Panc1 (cell line): Measurements from ENCODE around the gene TIMELESS. TPM values are rescaled to one million over a fixed set of nuclear protein-coding genes. Genes with fewer than 3 reads are reported as not detected.

ENCODE experiments used
- ATAC-seq: fragments of 200-7000 bp; cut with Tn5 transposase; 2 replicates; pipeline ENCODE4 v1.9.1; 2020; ENCODE audit warnings: mild to moderate bottlenecking, moderate library complexity
- BruUV-seq: library from RNA; stranded (reverse); fragments of 400-500 nt; replicated peaks from 2 replicates; lab custom pipeline; 2021; lab: Mats Ljungman, UMichigan
- CTCF ChIA-PET: fragments of 300-600 bp; sonication (Branson Sonifier 250); formaldehyde crosslinking; loops from one replicate; lab custom pipeline; 2022; ENCODE audit warnings: antibody characterized with exemption; lab: Charles Lee
- POLR2A ChIA-PET: fragments of 300-600 bp; sonication (Branson Sonifier 250); formaldehyde crosslinking; loops from one replicate; lab custom pipeline; 2022; ENCODE audit warnings: antibody characterized with exemption; lab: Charles Lee
- DNase-seq: peaks from one replicate; pipeline ENCODE4 v3.0.0-alpha.2; 2010; ENCODE audit warnings: low read depth, low spot score
- H3K27ac ChIP-seq: 2 replicates; pipeline ENCODE4 v1.5.1; 2011; ENCODE audit warnings: mild to moderate bottlenecking, low read length, inconsistent platforms
- H3K27me3 ChIP-seq: fragments of 200-500 bp; sonication (Bioruptor generic); 2 replicates; pipeline ENCODE4 v1.6.0; 2014; ENCODE audit warnings: low read length, inconsistent platforms; ENCODE audit not compliant: control insufficient read depth, insufficient read depth
- H3K36me3 ChIP-seq: fragments of 200-500 bp; sonication (Bioruptor generic); 2 replicates; pipeline ENCODE4 v1.5.1; 2014; ENCODE audit warnings: inconsistent platforms, mild to moderate bottlenecking, low read length, moderate library complexity; ENCODE audit not compliant: control insufficient read depth, insufficient read depth
- H3K4me1 ChIP-seq: 2 replicates; pipeline ENCODE4 v1.5.1; 2011; ENCODE audit warnings: inconsistent platforms, mild to moderate bottlenecking, low read length, moderate library complexity; ENCODE audit not compliant: control insufficient read depth, insufficient read depth
- H3K4me3 ChIP-seq, 2 experiments: 2 replicates each; pipeline ENCODE4 v1.5.1; 2011 to 2012; ENCODE audit warnings: low read depth in 2 of 2, low read length in 2 of 2, mild to moderate bottlenecking in 2 of 2, inconsistent platforms in 1 of 2, moderate library complexity in 1 of 2
- H3K9me3 ChIP-seq: fragments of 200-500 bp; sonication (Bioruptor generic); 2 replicates; pipeline ENCODE4 v1.5.1; 2014; ENCODE audit warnings: low read depth, mild to moderate bottlenecking, inconsistent platforms, low read length, moderate library complexity; ENCODE audit not compliant: control insufficient read depth, insufficient read depth
- POLR2AphosphoS5 ChIP-seq: IDR thresholded peaks from 2 replicates; pipeline ENCODE4 v1.6.1; 2012; ENCODE audit warnings: mild to moderate bottlenecking, low read depth, low read length, moderate library complexity
- SIN3A ChIP-seq: IDR thresholded peaks from 2 replicates; pipeline ENCODE4 v1.6.1; 2012; ENCODE audit warnings: low read depth, mild to moderate bottlenecking, low read length, moderate library complexity, borderline replicate concordance; ENCODE audit not compliant: insufficient read depth
- TCF7L2 ChIP-seq: IDR thresholded peaks from 2 replicates; pipeline ENCODE4 v1.6.1; 2011; ENCODE audit warnings: mild to moderate bottlenecking, low read depth, low read length, inconsistent platforms
- in situ Hi-C: cut with HindIII; loops from 2 replicates; pipeline ENCODE4 v1.10.0; 2016; ENCODE audit warnings: low sequenced_read_pairs, low pct_unique_long_range_greater_than_20kb
- intact Hi-C: fragments of 100-400 bp; cut with micrococcal nuclease; formaldehyde crosslinking; loops from one replicate; pipeline ENCODE4 v1.10.0; 2022; ENCODE audit not compliant: unreplicated experiment
- total RNA-seq: library from RNA; stranded (reverse); gene quantifications from one replicate; pipeline ENCODE4 v1.2.1, GENCODE V29; 2021; ENCODE audit not compliant: unreplicated experiment
- TF ChIP-seq, protein P1 (sequence below), 2 experiments: IDR thresholded peaks; 2 replicates each; pipeline ENCODE4 v1.6.1; 2011 to 2012; ENCODE audit warnings: low read depth in 2 of 2, control low read depth in 1 of 2, low read length in 1 of 2, mild to moderate bottlenecking in 1 of 2, moderate library complexity in 1 of 2; ENCODE audit not compliant: insufficient read depth in 1 of 2
- TF ChIP-seq, protein P2 (sequence below): fragments of 450-650 bp; IDR thresholded peaks from 2 replicates; pipeline ENCODE4 v1.5.1; 2017; ENCODE audit warnings: mild to moderate bottlenecking

TIMELESS gene
- total RNA-seq, 1 experiment from 2014 or later = 46.2 TPM

DNA sequence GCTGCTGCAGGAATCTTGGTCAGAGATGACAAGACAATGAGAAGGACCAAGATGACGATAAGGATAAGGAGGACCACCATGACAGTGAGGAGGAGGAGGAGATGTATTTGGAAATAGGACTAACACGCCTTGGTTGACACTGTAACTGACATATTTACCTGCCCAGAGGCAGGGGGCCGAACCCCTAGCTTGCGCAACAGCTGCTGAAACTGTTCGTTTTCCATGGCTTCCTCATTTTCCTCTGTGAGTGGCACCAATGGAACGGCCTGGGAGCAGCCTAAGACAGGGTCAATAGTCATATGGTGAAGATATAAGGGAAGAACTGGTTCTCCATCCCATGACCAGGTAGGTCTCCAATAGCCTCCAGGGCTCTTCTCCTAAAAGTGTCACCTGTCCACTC, 28.8 kb downstream of the TIMELESS start:
- Histone ChIP-seq H3K27me3 (no peaks in the 10 kb centered on the region), H3K9me3 (no peaks in the 10 kb centered on the region), H3K36me3 (peaks cover 18% of the 10 kb centered on the region), H3K4me3 (no peak overlapping the region), H3K27ac (no peak overlapping the region), H3K4me1 (no peaks in the 10 kb centered on the region)
- TF ChIP-seq, protein P1, sequence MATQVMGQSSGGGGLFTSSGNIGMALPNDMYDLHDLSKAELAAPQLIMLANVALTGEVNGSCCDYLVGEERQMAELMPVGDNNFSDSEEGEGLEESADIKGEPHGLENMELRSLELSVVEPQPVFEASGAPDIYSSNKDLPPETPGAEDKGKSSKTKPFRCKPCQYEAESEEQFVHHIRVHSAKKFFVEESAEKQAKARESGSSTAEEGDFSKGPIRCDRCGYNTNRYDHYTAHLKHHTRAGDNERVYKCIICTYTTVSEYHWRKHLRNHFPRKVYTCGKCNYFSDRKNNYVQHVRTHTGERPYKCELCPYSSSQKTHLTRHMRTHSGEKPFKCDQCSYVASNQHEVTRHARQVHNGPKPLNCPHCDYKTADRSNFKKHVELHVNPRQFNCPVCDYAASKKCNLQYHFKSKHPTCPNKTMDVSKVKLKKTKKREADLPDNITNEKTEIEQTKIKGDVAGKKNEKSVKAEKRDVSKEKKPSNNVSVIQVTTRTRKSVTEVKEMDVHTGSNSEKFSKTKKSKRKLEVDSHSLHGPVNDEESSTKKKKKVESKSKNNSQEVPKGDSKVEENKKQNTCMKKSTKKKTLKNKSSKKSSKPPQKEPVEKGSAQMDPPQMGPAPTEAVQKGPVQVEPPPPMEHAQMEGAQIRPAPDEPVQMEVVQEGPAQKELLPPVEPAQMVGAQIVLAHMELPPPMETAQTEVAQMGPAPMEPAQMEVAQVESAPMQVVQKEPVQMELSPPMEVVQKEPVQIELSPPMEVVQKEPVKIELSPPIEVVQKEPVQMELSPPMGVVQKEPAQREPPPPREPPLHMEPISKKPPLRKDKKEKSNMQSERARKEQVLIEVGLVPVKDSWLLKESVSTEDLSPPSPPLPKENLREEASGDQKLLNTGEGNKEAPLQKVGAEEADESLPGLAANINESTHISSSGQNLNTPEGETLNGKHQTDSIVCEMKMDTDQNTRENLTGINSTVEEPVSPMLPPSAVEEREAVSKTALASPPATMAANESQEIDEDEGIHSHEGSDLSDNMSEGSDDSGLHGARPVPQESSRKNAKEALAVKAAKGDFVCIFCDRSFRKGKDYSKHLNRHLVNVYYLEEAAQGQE (IDR thresholded peaks at IDR 0.05; ENCODE audit: insufficient read depth in 1 of 2, low read depth in 2 of 2, low read length in 1 of 2) = no peak
- TF ChIP-seq, protein P2, sequence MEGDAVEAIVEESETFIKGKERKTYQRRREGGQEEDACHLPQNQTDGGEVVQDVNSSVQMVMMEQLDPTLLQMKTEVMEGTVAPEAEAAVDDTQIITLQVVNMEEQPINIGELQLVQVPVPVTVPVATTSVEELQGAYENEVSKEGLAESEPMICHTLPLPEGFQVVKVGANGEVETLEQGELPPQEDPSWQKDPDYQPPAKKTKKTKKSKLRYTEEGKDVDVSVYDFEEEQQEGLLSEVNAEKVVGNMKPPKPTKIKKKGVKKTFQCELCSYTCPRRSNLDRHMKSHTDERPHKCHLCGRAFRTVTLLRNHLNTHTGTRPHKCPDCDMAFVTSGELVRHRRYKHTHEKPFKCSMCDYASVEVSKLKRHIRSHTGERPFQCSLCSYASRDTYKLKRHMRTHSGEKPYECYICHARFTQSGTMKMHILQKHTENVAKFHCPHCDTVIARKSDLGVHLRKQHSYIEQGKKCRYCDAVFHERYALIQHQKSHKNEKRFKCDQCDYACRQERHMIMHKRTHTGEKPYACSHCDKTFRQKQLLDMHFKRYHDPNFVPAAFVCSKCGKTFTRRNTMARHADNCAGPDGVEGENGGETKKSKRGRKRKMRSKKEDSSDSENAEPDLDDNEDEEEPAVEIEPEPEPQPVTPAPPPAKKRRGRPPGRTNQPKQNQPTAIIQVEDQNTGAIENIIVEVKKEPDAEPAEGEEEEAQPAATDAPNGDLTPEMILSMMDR = no peak
- TF ChIP-seq SIN3A = no peak
- TF ChIP-seq POLR2AphosphoS5 = no peak
- TF ChIP-seq TCF7L2 = no peak
- intact Hi-C loops = no loop called here
- DNase-seq (no peak), ATAC-seq (no peak)
- BruUV-seq = no TSS peak
- POLR2A ChIA-PET = no interaction called here
- in situ Hi-C loops = no loop called here
- CTCF ChIA-PET = no interaction called here

GRCh38 chr12:56417739-56418138, 31.5 kb downstream of the TIMELESS start:
- ATAC-seq (no peak), DNase-seq (no peak)
- TF ChIP-seq, protein P1 (IDR thresholded peaks at IDR 0.05; ENCODE audit: insufficient read depth in 1 of 2, low read depth in 2 of 2, low read length in 1 of 2) = peak in 1 of 2 experiments; percentile 52; a peak in 2 of 4 replicates
- TF ChIP-seq POLR2AphosphoS5 = no peak
- H3K36me3 ChIP-seq = peaks cover 9% of the 10 kb centered on the region
- H3K9me3 ChIP-seq = no peaks in the 10 kb centered on the region
- no peaks in the 10 kb centered on the region for H3K4me1 ChIP-seq
- no TSS peak for BruUV-seq
- H3K27me3 ChIP-seq = no peaks in the 10 kb centered on the region
- in situ Hi-C loops = no loop called here
- intact Hi-C loops = no loop called here
- no peak overlapping the region for H3K27ac ChIP-seq
- POLR2A ChIA-PET = no interaction called here
- H3K4me3 ChIP-seq = no peak overlapping the region
- CTCF ChIA-PET = no interaction called here
